Glomerular visceral epithelial cell (primary cell): ENCODE data around the gene RHPN2.

ENCODE experiments used
- DNase-seq: peaks from one replicate; pipeline ENCODE4 v3.0.0-alpha.2; 2016; ENCODE audit errors: extremely low spot score

Gene RHPN2

GRCh38 chr19:33064792-33065550 is at the start of gene RHPN2:
Gene RHPN2 (minus strand): TSS chr19:33064888. CDS start chr19:33064852, 36 bp downstream.
- DNase-seq: peak; percentile 88

- no peak for DNase-seq
These were observed 49.6 kb upstream of the RHPN2 start for GRCh38 chr19:33114312-33114711.

- no peak for DNase-seq
These were observed 46.9 kb upstream of the RHPN2 start for GRCh38 chr19:33111587-33111986.

GRCh38 chr19:33110137-33110910 is 45.6 kb upstream of the RHPN2 start:
- peak; percentile 42 for DNase-seq

- no peak for DNase-seq
These were observed 43.5 kb upstream of the RHPN2 start for GRCh38 chr19:33108161-33108560.

GRCh38 chr19:33102893-33103292 is 38.2 kb upstream of the RHPN2 start:
- DNase-seq: no peak

GRCh38 chr19:33100894-33101644 is 36.4 kb upstream of the RHPN2 start:
- no peak for DNase-seq

- peak; percentile 50 for DNase-seq
These were observed 33.4 kb upstream of the RHPN2 start for GRCh38 chr19:33098055-33098534.

- DNase-seq: no peak
These were observed 31.3 kb upstream of the RHPN2 start for GRCh38 chr19:33096005-33096404.

- DNase-seq: no peak
These were observed 29.9 kb upstream of the RHPN2 start for GRCh38 chr19:33094436-33095067.

GRCh38 chr19:33093420-33094210 is 28.9 kb upstream of the RHPN2 start:
- DNase-seq: no peak

- DNase-seq: no peak
These were observed 25.5 kb upstream of the RHPN2 start for GRCh38 chr19:33090179-33090578.

- no peak for DNase-seq
These were observed 24.3 kb upstream of the RHPN2 start for GRCh38 chr19:33089010-33089409.

- no peak for DNase-seq
These were observed 22.3 kb upstream of the RHPN2 start for GRCh38 chr19:33086955-33087354.

GRCh38 chr19:33085570-33086128 is 21.0 kb upstream of the RHPN2 start:
- DNase-seq: no peak

- peak; percentile 86 for DNase-seq
These were observed 16.3 kb upstream of the RHPN2 start, which contains the start of gene GPATCH1 for GRCh38 chr19:33080761-33081681. Gene GPATCH1 (plus strand): TSS chr19:33081181. CDS start chr19:33081194, 13 bp downstream.

- DNase-seq: no peak
These were observed 10.8 kb upstream of the RHPN2 start for GRCh38 chr19:33075519-33075918.

GRCh38 chr19:33071887-33072286 is 7.2 kb upstream of the RHPN2 start:
- no peak for DNase-seq

- DNase-seq: no peak
These were observed 2.4 kb upstream of the RHPN2 start for GRCh38 chr19:33067121-33067520.
